GM10248 (cell line): Measurements from ENCODE around the gene BRD9.
"Not testable (repeated sequence)": the region's sequence is repeated elsewhere in the genome, so short reads cannot be mapped to it uniquely, and the experiment has no call there.

Source experiments
- CTCF ChIA-PET: fragments of 300-600 bp; sonication (Branson Sonifier 250); formaldehyde crosslinking; extraction: SDS; loops from one replicate; lab custom pipeline; 2021; ENCODE audit warnings: antibody characterized with exemption; lab: Yijun Ruan, JAX
- POLR2A ChIA-PET: fragments of 350-650 bp; sonication (Branson Sonifier 250); formaldehyde crosslinking; extraction: SDS; loops from one replicate; lab custom pipeline; 2020; ENCODE audit warnings: antibody characterized with exemption; lab: Yijun Ruan, JAX
- DNase-seq: peaks from one replicate; pipeline ENCODE4 v3.0.0; 2012; ENCODE audit errors: extremely low spot score

BRD9 gene

DNA sequence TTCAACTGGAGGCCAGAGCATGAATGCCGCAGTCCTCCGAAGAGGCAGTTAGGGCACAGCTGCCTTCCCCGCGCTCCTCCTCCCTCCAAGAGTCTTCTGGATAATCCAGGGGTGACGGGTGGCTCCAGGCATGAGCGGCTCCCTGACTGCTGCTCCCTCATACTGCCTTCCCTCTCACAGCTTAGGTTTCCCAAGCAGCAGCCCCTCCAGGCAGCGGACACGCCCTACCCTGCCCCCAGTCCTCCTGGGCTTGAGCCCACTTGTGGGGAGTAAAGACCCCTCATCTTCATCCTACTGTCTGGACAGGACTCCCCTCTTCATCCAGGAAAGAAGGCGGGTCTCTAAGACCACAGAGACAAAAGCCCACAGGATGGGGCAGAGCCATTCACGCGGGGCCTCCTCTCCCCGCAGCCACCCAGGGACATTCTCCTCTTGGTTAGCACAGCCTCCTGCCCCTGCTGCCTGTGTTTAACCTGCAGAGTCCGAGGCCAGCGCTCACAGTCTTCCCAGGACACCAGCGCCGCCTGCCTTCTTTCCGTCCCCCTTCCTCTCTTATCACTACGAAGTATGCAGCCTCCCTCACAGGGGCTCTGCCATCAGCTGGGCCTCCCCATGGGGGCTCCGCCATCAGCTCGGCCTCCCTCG is 47.4 kb downstream of the BRD9 start:
- DNase-seq, CTCF ChIA-PET, POLR2A ChIA-PET: not testable (repeated sequence)

DNA sequence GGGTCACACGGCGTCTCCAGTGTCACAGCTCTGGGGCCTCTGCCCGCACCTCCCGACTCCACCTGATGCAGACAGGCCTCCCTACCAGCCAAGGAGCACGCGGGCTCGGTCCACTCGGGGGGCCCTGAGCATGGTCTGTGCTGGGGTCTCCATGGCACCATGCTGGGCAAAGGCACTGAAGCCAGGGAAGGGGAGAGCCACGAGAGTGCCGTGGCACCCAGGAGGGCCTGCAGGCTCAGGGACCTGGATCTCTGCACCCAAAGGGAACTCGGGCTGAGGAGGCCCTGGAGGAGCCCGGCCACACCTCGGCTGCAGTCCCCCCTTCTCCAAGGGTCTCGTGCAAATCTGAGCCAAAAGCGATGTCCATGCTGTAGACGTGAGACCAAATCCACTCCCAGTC is 48.2 kb downstream of the BRD9 start:
- POLR2A ChIA-PET, CTCF ChIA-PET, DNase-seq: not testable (repeated sequence)

DNA sequence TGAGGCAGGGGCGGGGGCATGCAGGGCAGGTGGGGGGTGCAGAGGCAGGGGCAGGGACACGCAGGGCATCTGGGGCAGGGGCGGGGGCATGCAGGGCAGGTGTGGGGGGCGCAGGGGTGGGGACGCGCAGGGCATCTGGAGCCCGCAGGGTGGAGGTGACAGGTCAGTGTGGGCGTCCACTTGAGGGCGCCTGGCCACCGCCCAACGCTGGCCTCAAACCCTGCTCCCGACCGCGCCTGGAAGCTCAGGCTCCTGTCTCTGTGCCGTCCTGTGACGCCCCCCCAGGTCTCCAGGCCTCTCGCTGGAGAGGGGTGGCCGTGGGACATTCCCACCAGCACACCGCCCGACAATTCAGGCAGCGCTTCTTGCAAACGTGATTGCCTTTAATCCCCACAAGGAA is 48.7 kb downstream of the BRD9 start:
- CTCF ChIA-PET, DNase-seq, POLR2A ChIA-PET: not testable (repeated sequence)

DNA sequence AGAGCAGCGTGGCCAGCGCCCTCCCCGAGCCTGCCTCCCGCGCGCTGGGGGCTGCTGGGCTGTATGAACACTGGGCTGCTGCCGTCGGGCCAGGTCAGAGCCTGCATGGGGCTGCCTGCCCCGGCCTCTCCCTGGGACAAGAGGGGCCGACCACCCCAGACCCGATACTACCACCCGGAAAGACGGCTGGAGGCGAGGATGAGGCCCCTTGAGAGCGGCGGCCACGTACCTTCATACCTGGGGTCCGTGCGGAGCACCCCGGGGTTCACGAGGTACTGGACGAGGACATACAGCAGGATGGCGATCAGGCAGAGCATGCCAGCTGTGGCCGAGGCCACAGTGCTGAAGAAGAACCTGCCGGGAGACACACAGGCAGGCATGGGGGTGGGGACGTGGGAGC is 49.2 kb downstream of the BRD9 start:
- CTCF ChIA-PET, DNase-seq, POLR2A ChIA-PET: not testable (repeated sequence)

DNA sequence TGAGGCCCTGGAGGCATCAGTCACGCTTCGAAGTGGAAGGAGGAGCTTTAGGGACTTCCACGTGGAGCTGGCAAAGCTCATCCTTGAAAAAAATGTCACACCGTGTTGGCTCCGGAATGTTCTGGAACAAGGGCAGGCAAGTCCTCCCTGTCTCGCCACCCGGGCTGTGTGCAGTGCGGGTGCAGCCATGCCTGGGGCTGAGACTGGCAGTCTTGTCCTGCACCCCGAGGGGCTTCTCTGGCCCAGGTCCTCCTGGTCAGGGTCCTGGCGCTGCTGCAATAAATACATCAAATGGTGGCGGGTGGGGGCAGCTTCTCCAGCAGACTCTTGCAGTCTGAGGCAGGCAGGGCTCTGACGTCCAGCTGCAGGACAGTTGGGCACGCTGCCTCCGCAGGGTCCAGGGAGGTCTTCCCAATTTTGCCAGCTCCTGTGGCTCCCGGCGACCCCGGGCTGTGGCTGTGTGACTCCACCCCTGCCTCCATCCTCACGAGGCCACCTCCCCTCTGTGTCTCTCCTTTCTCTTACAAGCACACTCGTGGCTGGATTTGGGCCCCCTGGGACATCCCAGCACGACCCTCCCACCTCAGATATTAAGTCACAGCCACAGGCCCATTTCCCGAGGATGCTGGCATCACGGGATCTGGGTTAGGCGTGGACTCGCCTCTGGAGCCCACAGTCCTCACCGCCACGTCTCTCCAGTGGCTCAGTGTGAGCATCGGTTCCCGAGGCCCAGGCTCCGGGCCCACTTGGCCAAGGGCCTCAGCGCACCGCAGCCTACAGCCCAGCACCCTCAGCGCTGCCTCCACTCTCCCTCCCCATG is 50.0 kb downstream of the BRD9 start:
- POLR2A ChIA-PET, CTCF ChIA-PET, DNase-seq: not testable (repeated sequence)

DNA sequence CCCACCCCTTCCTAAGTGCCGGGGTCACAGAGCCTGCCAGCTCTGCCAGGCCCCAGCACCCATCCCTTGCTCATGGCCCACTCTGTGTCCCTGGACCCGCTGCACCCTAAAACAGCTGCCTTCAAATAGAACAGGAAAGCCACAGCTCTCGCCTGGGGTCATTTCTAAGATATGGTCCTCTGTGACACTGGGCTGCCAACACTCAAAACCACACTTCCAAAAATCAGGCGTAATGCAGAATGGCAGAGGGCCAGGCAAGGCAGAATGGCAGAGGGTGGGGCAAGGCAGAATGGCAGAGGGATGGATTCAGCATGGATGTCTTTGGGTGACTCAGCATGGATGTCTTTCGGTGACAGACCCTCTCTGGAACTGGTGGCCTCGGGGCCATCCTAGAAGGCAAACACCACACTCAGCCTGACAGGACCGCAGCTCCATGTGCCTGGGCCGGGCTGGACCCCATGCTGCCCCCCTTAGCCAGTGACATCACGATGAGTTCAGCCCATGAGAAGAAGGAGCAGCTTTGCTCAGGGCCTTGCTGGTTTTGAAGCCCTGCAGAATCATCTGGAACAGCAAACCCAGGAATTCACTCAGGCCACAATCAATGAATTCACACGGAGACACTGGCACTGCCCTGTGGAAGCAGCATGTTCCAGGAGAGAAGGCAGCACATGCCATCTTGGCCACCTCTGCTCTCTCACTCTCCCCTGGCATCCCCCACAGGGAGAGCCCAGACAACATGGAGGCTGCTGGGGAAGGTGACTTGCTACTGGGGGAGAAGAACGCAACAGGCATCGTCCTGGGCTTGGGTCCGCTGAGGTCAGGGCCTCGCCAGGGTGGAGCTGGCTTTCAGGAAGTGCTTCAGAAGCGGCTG is 50.8 kb downstream of the BRD9 start:
- DNase-seq, CTCF ChIA-PET, POLR2A ChIA-PET: not testable (repeated sequence)

DNA sequence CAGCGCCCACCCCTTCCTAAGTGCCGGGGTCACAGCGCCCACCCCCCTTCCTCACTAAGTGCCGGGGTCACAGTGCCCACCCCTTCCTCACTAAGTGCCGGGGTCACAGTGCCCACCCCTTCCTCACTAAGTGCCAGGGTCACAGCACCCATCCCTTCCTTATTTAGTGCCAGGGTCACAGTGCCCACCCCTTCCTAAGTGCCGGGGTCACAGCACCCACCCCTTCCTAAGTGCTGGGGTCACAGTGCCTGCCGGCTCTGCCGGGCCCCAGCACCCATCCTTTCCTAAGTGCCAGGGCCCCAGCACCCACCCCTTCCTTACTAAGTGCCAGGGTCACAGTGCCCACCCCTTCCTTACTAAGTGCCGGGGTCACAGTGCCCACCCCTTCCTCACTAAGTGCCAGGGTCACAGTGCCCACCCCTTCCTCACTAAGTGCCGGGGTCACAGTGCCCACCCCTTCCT is 51.6 kb downstream of the BRD9 start:
- CTCF ChIA-PET, result not testable (repeated sequence)

DNA sequence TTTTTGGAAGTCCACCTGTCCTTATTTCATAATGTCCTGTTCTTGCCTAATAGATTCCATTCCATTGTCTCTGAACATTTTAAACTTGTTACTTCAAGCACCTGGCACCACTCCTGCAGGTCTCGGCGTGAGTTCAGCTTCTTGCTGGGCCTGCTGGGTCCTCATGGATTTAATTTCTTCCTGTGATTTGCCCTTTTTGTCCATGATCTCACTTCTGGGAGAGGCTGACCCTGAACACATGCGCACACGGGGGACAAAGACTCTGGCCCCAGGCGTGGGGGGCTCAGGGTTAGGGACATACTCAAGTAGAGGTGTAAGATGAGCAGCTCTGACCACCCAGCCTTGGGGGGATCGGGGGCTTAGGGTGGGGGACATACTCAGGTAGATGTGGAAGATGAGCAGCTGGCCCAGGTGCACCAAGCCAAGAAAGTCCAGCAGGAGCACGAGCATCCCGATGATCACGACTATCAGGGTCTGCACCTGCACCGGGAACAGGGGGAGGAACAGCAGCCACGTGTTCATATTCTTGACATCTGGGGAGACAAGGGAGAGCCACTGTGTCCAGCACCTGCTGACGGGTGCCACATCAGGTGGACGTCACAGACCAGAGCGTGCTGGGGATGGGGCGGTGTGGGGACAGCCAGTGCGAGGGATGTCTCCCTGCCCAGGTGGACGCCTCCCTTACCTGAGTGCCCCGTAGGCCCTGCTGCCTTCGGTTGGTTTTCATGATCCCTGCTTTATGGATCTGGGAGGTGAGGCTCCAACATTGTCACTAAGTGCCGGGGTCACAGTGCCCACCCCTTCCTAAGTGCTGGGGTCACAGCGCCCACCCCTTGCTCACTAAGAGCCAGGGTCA is 52.3 kb downstream of the BRD9 start:
- POLR2A ChIA-PET, DNase-seq, CTCF ChIA-PET: not testable (repeated sequence)

More for the DNA sequence above, 51.6 kb downstream of the BRD9 start:
- DNase-seq, POLR2A ChIA-PET: not testable (repeated sequence)

DNA sequence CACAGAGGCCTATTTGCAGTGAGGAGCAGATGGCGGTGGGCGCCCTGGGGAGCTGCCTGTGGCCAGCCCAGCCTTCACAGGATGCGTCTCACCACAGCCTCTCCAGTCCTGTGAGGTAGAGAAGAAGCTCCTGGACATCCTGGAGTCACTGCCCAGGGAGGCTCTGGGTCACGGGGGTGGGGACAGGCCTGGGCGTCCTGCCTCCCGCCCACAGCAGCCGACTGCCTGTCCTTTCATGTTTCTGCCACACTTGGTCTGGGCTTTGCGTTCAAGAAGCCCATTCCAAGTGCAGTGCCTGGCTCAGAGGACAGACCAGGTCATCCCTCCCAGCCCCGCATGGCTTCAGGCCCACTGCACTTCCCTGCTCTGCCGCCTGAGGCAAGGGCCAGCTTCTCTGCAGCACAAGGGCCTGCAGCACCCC is 54.2 kb downstream of the BRD9 start:
- POLR2A ChIA-PET, CTCF ChIA-PET, DNase-seq: not testable (repeated sequence)

DNA sequence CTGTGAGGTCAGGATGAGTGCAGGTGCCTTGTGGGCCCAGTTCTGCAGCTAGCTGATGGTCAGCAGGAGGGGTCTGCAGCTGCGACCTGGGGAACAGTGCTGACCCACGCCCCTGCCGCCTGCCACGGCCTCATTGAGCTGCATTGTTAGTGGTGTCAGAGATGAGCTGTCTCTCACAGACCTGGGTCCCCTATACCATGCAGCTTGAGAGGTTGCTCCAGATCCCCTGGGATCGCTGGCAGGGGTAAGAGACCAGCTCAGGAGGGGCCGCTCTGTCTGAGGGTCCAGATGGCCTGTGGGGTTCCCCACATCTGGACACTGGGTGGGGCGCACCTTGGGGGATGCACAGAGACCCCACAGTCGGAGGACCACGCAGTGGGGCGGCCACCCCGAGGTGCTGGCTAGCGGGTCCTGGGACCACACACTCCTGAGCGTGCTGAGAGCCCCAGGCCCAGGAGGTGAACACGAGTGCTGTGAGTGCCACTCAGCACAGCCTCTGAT is 54.9 kb downstream of the BRD9 start:
- POLR2A ChIA-PET, DNase-seq, CTCF ChIA-PET: not testable (repeated sequence)

DNA sequence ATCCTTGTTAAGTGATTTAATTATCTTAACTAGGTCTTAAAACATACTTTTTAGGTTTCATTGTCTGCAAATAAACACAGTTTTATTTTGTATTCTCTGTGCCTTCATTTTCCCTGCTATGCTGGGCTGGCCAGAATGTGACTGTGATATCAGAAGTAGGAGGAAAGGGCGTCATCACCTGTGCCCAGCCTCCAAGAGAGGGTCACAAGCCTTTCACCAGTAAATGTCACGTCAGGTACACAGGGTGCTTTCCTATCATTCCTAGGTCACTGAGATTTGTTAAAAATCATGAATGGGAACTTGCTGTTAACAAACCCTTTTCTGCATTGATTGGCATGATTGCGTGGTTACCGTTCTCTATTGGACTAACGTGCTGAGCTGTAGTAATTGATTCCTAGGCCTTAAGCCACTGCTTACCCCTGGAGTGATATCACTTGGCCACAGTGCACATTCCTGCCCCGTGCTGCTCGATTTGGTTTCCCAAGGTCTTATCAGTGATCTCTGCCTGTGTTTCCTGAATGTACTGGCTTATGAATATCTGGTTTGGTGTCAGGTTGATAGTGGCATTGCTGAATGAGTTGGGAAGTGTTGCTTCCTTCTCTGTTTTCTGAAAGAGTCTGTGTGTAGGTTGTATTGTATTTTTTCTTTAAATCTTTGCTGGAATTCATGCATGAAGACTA is 56.5 kb downstream of the BRD9 start:
- CTCF ChIA-PET, POLR2A ChIA-PET, DNase-seq: not testable (repeated sequence)

DNA sequence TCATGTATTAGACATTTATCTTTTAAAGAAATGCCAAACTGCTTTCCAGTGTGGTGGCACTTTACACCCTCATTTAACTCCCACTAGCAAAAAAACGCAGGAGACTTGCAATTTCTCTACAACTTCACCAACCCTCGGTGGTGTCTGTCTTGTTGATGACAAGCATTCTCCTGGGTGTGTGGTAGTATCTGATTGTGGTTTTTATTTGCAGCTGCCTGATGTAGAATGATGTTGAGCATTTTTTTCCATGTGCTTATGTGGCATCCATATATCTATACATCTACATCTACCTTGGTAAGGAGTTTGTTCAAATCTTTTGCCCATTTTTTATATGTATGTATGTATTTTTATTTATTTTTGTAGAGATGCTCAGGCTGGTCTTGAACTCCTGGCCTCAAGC is 58.6 kb downstream of the BRD9 start:
- POLR2A ChIA-PET, CTCF ChIA-PET, DNase-seq: not testable (repeated sequence)

DNA sequence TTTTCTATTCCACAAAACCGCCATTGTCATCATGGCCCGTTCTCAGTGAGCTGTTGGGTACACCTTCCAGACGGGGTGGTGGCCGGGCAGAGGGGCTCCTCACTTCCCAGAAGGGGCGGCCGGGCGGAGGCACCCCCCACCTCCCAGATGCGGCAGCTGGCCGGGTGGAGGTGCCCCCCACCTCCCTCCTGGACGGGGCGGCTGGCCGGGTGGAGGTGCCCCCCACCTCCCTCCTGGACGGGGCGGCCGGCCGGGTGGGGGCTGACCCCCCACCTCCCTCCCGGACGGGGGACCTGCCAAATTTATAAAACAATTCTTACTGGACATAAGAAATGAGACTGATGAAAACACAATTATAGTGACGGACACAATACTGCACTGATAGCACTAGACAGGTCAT is 64.4 kb downstream of the BRD9 start:
- POLR2A ChIA-PET, CTCF ChIA-PET, DNase-seq: not testable (repeated sequence)

DNA sequence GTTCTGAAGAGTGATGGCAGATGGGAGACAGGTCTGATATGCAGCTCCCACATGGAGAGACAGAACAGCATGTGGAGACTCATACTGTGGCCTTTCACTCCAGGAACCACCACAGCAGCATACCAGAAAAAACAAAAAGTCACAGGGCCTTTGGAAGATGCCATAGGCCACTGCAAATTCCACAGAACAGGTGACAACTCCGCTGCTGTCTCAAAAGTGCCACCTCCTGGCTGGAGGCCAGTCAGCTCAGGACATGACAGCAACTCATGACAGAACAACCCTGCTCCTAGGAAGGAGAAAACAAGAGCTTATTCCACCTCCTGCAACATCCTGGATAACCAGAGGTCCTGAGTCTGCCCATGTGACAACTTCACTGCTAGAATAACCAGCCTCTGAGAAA is 67.1 kb downstream of the BRD9 start:
- CTCF ChIA-PET, POLR2A ChIA-PET, DNase-seq: not testable (repeated sequence)
